HT-29 (cell line): ENCODE measurements around the gene ITPR2. TPM values are rescaled to one million over a fixed set of nuclear protein-coding genes. Genes with fewer than 3 reads are reported as not detected.
"Not testable (repeated sequence)": the region's sequence is repeated elsewhere in the genome, so short reads cannot be mapped to it uniquely, and the experiment has no call there.

Source experiments
- DNase-seq: peaks from one replicate; pipeline ENCODE4 v3.0.0-alpha.2; 2015; ENCODE audit warnings: low spot score
- total RNA-seq: library from RNA; depleted of rRNA; stranded (reverse); fragments of >200 nt; shearing (Covaris generic); gene quantifications from 2 replicates; pipeline ENCODE4 v1.2.3, GENCODE V29; 2014

ITPR2 gene
- total RNA-seq, 1 experiment from 2014 or later, result 10.8 TPM

GRCh38 chr12:26761775-26762174, 71.2 kb downstream of the ITPR2 start:
- no peak for DNase-seq

- DNase-seq, result no peak
Measured at GRCh38 chr12:26760657-26761293, 72.2 kb downstream of the ITPR2 start.

- not testable (repeated sequence) for DNase-seq
Measured at GRCh38 chr12:26755362-26755761, 77.6 kb downstream of the ITPR2 start.

GRCh38 chr12:26754148-26754547, 78.8 kb downstream of the ITPR2 start:
- DNase-seq, result no peak

GRCh38 chr12:26751179-26751578, 81.8 kb downstream of the ITPR2 start:
- DNase-seq, result no peak

- DNase-seq, result peak; percentile 24
Measured at GRCh38 chr12:26750531-26751175, 82.3 kb downstream of the ITPR2 start.

- DNase-seq, result no peak
Measured at GRCh38 chr12:26749781-26750180, 83.2 kb downstream of the ITPR2 start.

GRCh38 chr12:26748741-26749431, 84.1 kb downstream of the ITPR2 start:
- DNase-seq, result peak; percentile 73

- DNase-seq, result no peak
Measured at GRCh38 chr12:26748412-26748740, 84.6 kb downstream of the ITPR2 start.

- peak; percentile 30 for DNase-seq
Measured at GRCh38 chr12:26746121-26746714, 86.8 kb downstream of the ITPR2 start.

GRCh38 chr12:26744697-26745440, 88.1 kb downstream of the ITPR2 start:
- no peak for DNase-seq

- no peak for DNase-seq
Measured at GRCh38 chr12:26744042-26744626, 88.9 kb downstream of the ITPR2 start.

GRCh38 chr12:26741584-26742227, 91.3 kb downstream of the ITPR2 start:
- DNase-seq, result no peak

GRCh38 chr12:26740991-26741390, 92.0 kb downstream of the ITPR2 start:
- no peak for DNase-seq

GRCh38 chr12:26740348-26740747, 92.6 kb downstream of the ITPR2 start:
- DNase-seq, result no peak

GRCh38 chr12:26737487-26738030, 95.4 kb downstream of the ITPR2 start:
- DNase-seq, result no peak

GRCh38 chr12:26736563-26737486, 96.2 kb downstream of the ITPR2 start:
- no peak for DNase-seq

GRCh38 chr12:26735249-26735639, 97.8 kb downstream of the ITPR2 start:
- DNase-seq, result no peak

GRCh38 chr12:26734510-26735248, 98.3 kb downstream of the ITPR2 start:
- no peak for DNase-seq
